ENCODE measurements around the gene DUSP18. TPM values are rescaled to one million over a fixed set of nuclear protein-coding genes. Genes with fewer than 3 reads are reported as not detected.
"Not testable (repeated sequence)": the region's sequence is repeated elsewhere in the genome, so short reads cannot be mapped to it uniquely, and the experiment has no call there.

Gene DUSP18
- total RNA-seq, result 10 to 100 TPM in 1 of 2 donors, 1 to 10 TPM in 1; 9.9 to 10.5 TPM
- 10 to 100 TPM; 16.8 to 21.1 TPM for polyA plus RNA-seq (ENCODE audit: insufficient read length in 2 of 2)
- long read RNA-seq, donor 1, partial matches to known transcripts, result 0 of 2 reads
- long read RNA-seq, donor 1, other reads (novel, unspliced or antisense), result 0 of 2 reads
- long read RNA-seq, donor 2, partial matches to known transcripts, result 0 of 1 reads
- long read RNA-seq, donor 2, other reads (novel, unspliced or antisense), result 0 of 1 reads
- long read RNA-seq, donor 3, partial matches to known transcripts, result 0 of 4 reads
- long read RNA-seq, donor 3, other reads (novel, unspliced or antisense), result 0 of 4 reads
- long read RNA-seq, donor 4, partial matches to known transcripts, result 0 of 2 reads
- long read RNA-seq, donor 4, other reads (novel, unspliced or antisense), result 0 of 2 reads

DNA sequence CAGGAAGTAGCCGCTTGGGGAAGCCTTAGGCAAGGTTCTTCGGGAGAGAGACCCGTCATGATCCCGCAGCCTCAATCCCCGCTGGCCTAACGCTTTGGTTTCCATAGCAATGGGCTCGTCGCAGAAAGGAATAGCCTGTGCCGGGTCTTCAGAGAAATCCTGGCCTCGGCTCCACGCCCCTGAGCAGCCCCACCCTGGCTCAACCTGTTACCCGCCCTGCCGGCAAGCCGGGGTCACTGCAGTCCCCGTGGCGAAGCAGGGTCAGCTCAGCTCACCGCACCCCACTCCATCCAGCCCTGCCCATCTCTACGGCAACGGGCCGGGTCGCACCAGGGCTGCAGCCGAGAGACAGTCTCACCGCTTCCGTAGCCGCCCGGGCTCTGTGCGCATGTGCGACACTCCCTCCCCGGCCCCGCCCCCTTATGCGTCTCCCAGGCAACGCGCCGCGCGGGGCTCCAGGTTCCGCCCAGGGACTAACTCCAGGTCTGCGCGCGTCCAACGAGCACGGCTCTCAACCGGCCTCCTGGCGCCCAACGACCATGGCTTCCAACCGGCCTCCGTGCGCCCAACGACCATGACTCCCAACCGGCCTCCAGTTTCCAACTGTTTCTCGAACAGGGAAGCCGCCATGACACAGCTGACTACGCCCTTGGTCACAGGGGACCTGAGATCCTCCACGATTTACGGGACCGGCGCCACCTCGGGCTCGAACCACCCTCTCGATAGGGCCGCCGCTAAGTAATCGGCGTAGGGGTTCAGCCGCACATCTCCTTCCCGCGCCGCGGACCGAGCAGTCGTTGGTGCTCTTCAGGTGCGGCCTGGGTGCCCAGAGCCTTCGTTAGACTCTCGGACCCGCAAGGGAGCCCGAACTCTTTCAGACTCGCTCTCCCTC is at the start of gene DUSP18:
TSS of gene DUSP18 (minus strand) at position 382 of the 892 bp plus-strand sequence. CDS start 3,872 bp downstream, outside the sequence.
- DNase-seq (ENCODE audit: low read depth in 4 of 6, low spot score in 6 of 6), result peak; percentile 79 to 97 (median 86)
- peak within 1 kb of the TSS; percentile 3 for H3K27ac ChIP-seq (ENCODE audit: low read depth, low read length)

DNA sequence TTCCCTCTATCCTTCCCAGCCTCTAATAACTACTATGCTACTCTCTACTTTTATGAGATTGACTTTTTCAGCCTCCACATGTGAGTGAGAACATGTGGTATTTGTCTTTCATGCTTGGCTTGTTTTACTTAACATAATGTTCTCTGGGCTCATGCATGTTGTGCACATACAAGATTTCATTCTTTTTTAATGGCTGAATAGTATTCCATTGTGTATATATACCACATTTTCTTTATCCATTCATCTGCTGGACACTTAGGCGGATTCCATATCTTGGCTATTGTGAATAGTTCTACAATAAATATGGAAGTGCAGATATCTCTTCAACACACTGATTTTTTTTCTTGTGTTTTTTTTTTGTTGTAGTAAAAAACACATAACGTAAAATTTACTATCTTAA is 46.4 kb upstream of the DUSP18 start:
- no peaks in the 10 kb centered on the region for H3K9me3 ChIP-seq (ENCODE audit: control insufficient read depth, insufficient read depth, low read length)
- H3K4me1 ChIP-seq (ENCODE audit: control insufficient read depth, insufficient read depth, low read length), result peaks cover 4% of the 10 kb centered on the region
- no peak overlapping the region for H3K27ac ChIP-seq (ENCODE audit: low read depth, low read length)
- DNase-seq (ENCODE audit: low read depth in 4 of 6, low spot score in 6 of 6), result no peak
- H3K4me3 ChIP-seq (ENCODE audit: low read depth, low read length), result no peak overlapping the region
- H3K27me3 ChIP-seq (ENCODE audit: control insufficient read depth, insufficient read depth, low read length), result no peaks in the 10 kb centered on the region
- no CpG with 5 or more reads among the region's 2 CpGs for WGBS (ENCODE audit: insufficient coverage)
- no peaks in the 10 kb centered on the region for H3K36me3 ChIP-seq (ENCODE audit: control insufficient read depth, insufficient read depth, low read length)

More for the DNA sequence above, at the start of gene DUSP18:
- Histone ChIP-seq H3K9me3 (ENCODE audit: control insufficient read depth, insufficient read depth, low read length) (no peaks in the 10 kb centered on the region), H3K4me3 (ENCODE audit: low read depth, low read length) (peak within 1 kb of the TSS; percentile 70), H3K4me1 (ENCODE audit: control insufficient read depth, insufficient read depth, low read length) (peaks cover 14% of the 10 kb centered on the region), H3K27me3 (ENCODE audit: control insufficient read depth, insufficient read depth, low read length) (no peaks in the 10 kb centered on the region), H3K36me3 (ENCODE audit: control insufficient read depth, insufficient read depth, low read length) (peaks cover 17% of the 10 kb centered on the region)
- WGBS (ENCODE audit: insufficient coverage), result under 1% methylated on average over 77 of the region's 77 CpGs

DNA sequence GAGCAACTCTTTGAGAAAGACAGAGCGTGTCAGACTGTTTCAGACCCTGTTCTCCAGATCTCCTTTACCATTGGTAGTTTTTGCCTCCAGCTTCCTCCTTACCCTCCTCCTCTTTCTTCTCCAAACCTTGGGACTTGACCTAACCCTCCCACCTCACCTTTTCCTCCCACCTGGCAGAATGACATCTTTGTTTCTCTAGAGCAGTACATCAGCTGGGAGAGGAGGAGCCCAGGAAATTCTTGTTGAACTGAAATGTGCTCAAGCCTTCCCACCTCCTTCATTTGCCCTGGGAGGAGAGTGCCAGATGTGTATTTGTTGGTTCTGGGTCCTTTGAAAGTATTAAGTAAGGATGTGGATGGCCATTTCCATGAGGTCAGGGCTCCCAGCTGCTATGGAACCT is 44.4 kb upstream of the DUSP18 start:
- H3K4me1 ChIP-seq (ENCODE audit: control insufficient read depth, insufficient read depth, low read length), result no peaks in the 10 kb centered on the region
- 100% methylated on average over 1 of the region's 1 CpG for WGBS (ENCODE audit: insufficient coverage)
- no peaks in the 10 kb centered on the region for H3K27me3 ChIP-seq (ENCODE audit: control insufficient read depth, insufficient read depth, low read length)
- DNase-seq (ENCODE audit: low read depth in 4 of 6, low spot score in 6 of 6), result no peak
- no peak overlapping the region for H3K27ac ChIP-seq (ENCODE audit: low read depth, low read length)
- H3K9me3 ChIP-seq (ENCODE audit: control insufficient read depth, insufficient read depth, low read length), result no peaks in the 10 kb centered on the region
- no peak overlapping the region for H3K4me3 ChIP-seq (ENCODE audit: low read depth, low read length)
- H3K36me3 ChIP-seq (ENCODE audit: control insufficient read depth, insufficient read depth, low read length), result no peaks in the 10 kb centered on the region

DNA sequence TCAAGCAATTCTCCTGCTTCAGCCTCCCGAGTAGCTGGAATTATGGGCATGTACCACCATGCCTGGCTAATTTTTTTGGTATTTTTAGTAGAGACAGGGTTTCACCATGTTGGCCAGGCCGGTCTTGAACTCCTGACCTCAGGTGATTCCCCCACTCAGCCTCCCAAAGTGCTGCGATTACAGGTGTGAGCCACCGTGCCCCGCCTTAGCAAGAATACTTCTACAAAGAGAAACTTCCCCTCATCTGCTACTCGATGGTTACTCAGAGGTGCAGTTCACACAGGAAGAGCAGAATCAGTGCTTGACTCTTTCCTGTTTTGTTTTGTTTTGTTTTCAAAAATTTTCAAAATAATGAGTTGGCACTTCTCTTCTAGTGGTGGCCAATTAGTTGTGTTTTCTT is 42.3 kb upstream of the DUSP18 start:
- DNase-seq (ENCODE audit: low read depth in 4 of 6, low spot score in 6 of 6); H3K4me3 ChIP-seq (ENCODE audit: low read depth, low read length); H3K4me1 ChIP-seq (ENCODE audit: control insufficient read depth, insufficient read depth, low read length); H3K27me3 ChIP-seq (ENCODE audit: control insufficient read depth, insufficient read depth, low read length); H3K36me3 ChIP-seq (ENCODE audit: control insufficient read depth, insufficient read depth, low read length); H3K9me3 ChIP-seq (ENCODE audit: control insufficient read depth, insufficient read depth, low read length); H3K27ac ChIP-seq (ENCODE audit: low read depth, low read length): not testable (repeated sequence)
- WGBS (ENCODE audit: insufficient coverage), result 93% methylated on average over 3 of the region's 6 CpGs

DNA sequence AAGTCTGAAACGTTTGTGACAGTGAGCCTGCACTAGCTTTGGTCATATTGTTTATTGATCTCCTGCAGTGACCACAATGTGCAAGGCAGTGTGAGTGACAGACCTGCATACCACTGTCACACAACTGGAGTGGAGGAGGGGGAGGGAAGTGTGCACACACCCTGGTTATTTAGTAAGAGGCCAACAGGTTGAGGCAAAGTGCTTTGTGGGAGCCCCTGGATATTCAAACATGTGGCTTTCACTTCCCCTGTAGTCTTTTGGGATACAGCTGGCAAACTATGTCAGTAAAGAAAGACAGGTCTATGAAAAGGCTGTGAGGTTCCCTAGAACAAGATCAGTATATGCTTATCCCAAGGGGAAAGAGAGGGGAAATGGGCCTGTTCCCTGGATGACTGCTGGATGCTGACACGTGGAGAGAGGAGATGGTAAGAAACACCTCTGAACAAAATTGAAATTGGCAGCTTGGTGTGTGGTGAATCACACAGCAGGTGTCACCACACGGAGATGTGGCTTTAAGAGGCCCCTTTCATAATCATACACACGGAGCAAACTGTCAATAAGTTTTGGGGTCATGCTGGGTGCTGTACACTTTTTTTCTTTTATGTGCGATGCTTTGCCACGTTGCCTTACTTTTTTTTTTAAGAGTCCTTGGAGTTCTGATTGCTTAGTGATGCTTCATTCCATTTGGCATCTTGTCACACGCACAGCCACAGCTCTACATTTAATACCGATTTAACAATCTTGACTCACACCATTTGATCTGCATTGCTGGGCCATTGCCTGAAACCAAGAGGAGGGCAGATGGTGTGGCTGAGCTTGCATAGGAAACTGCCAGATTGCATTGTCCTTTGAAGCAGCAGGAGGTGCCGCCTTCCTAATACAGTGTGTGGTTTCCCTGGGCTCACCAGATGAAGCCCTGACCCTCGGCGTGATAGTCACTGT is 38.3 kb upstream of the DUSP18 start:
- DNase-seq (ENCODE audit: low read depth in 4 of 6, low spot score in 6 of 6), result peak in 2 of 6 donors; percentile 83 to 90
- WGBS (ENCODE audit: insufficient coverage), result 27% methylated on average over 9 of the region's 11 CpGs
- H3K9me3 ChIP-seq (ENCODE audit: control insufficient read depth, insufficient read depth, low read length), result no peaks in the 10 kb centered on the region
- no peak overlapping the region for H3K27ac ChIP-seq (ENCODE audit: low read depth, low read length)
- no peaks in the 10 kb centered on the region for H3K36me3 ChIP-seq (ENCODE audit: control insufficient read depth, insufficient read depth, low read length)
- H3K4me3 ChIP-seq (ENCODE audit: low read depth, low read length), result no peak overlapping the region
- no peaks in the 10 kb centered on the region for H3K27me3 ChIP-seq (ENCODE audit: control insufficient read depth, insufficient read depth, low read length)
- peaks cover 9% of the 10 kb centered on the region for H3K4me1 ChIP-seq (ENCODE audit: control insufficient read depth, insufficient read depth, low read length)

DNA sequence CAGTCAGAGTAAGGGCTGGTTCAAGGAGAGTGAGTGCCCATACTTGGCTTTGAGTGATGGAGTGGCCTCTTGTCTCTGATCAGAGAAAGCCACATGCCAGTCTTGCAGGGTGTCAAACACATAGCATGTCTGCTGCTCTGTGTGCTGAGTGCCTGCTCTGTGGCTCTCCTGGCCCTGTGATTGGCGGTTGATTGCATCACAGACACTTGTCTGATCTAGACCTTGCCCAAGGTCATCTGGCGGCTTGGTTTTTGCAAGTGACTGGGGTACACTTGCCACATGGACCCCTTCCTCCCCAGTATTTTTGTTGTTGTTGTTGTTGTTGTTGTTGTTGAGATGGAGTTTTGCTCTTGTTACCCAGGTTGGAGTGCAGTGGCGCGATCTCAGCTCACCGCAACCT is 37.3 kb upstream of the DUSP18 start:
- H3K27ac ChIP-seq (ENCODE audit: low read depth, low read length), result no peak overlapping the region
- DNase-seq (ENCODE audit: low read depth in 4 of 6, low spot score in 6 of 6), result no peak
- H3K4me3 ChIP-seq (ENCODE audit: low read depth, low read length), result no peak overlapping the region
- H3K27me3 ChIP-seq (ENCODE audit: control insufficient read depth, insufficient read depth, low read length), result no peaks in the 10 kb centered on the region
- peaks cover 9% of the 10 kb centered on the region for H3K4me1 ChIP-seq (ENCODE audit: control insufficient read depth, insufficient read depth, low read length)
- 100% methylated on average over 1 of the region's 5 CpGs for WGBS (ENCODE audit: insufficient coverage)
- H3K9me3 ChIP-seq (ENCODE audit: control insufficient read depth, insufficient read depth, low read length), result no peaks in the 10 kb centered on the region
- H3K36me3 ChIP-seq (ENCODE audit: control insufficient read depth, insufficient read depth, low read length), result no peaks in the 10 kb centered on the region

DNA sequence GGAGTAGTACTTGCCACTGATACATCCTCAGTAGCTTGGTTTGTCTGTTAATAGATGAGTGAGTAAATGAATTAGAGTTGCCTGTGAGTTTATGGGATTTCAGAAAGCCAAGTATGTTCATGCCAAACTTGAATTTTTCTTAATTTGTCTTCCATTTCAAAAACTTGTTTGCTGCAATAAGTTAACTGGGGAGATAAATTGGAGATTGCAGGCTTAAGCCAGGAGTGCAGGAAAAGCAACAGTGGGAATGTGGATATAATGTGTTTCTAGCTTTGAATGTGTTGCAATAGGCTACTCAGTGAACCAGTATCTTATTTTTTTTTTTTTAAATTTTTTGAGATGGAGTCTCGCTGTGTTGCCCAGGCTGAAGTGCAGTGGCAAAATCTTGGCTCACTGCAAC is 35.2 kb upstream of the DUSP18 start:
- Histone ChIP-seq H3K27ac (ENCODE audit: low read depth, low read length) (no peak overlapping the region), H3K4me3 (ENCODE audit: low read depth, low read length) (no peak overlapping the region), H3K4me1 (ENCODE audit: control insufficient read depth, insufficient read depth, low read length) (peaks cover 12% of the 10 kb centered on the region), H3K36me3 (ENCODE audit: control insufficient read depth, insufficient read depth, low read length) (no peaks in the 10 kb centered on the region), H3K9me3 (ENCODE audit: control insufficient read depth, insufficient read depth, low read length) (no peaks in the 10 kb centered on the region), H3K27me3 (ENCODE audit: control insufficient read depth, insufficient read depth, low read length) (no peaks in the 10 kb centered on the region)
- no CpG with 5 or more reads among the region's 1 CpG for WGBS (ENCODE audit: insufficient coverage)
- no peak for DNase-seq (ENCODE audit: low read depth in 4 of 6, low spot score in 6 of 6)

DNA sequence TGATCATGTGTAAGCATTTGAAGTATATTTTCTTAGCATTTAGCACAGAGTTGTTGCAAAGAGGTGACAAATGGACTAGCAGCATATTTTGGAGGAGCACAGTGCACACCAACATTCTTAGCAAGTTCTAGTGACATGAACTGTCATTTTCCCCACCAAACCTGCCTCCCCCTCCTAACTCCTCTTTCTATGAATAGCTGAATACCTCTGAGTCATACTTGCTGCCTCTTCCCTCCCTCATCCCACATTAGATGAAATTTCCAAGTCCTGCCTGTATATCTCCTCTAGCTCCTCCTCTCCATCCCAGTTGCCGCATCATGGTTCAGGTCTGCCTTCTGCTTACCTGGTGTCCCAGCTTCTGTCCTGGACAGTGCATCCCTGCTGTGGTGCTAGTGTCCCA is 34.2 kb upstream of the DUSP18 start:
- no peak overlapping the region for H3K27ac ChIP-seq (ENCODE audit: low read depth, low read length)
- peaks cover 15% of the 10 kb centered on the region for H3K4me1 ChIP-seq (ENCODE audit: control insufficient read depth, insufficient read depth, low read length)
- DNase-seq (ENCODE audit: low read depth in 4 of 6, low spot score in 6 of 6), result no peak
- H3K27me3 ChIP-seq (ENCODE audit: control insufficient read depth, insufficient read depth, low read length), result no peaks in the 10 kb centered on the region
- WGBS (ENCODE audit: insufficient coverage), result 100% methylated on average over 1 of the region's 1 CpG
- no peaks in the 10 kb centered on the region for H3K36me3 ChIP-seq (ENCODE audit: control insufficient read depth, insufficient read depth, low read length)
- no peak overlapping the region for H3K4me3 ChIP-seq (ENCODE audit: low read depth, low read length)
- H3K9me3 ChIP-seq (ENCODE audit: control insufficient read depth, insufficient read depth, low read length), result no peaks in the 10 kb centered on the region

DNA sequence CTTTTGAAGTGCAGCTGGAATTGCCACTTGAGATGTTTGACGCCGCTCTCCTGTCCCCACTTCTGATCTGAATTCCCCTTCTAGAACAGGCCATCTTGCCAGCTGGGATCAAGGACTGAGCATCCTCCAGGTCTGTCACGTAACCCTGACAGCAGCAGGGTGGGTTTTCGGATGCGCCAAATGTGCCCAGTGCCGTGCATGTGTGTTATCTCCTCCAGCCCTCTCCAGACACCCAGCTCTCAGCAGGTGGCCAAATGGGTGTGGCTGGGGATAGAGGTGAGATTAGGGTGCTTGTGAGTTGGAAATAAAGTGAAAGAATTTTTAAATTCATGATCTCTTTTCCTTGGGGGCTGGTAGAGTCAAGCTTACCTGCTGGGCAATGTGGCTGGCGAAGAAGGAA is 30.3 kb upstream of the DUSP18 start:
- H3K36me3 ChIP-seq (ENCODE audit: control insufficient read depth, insufficient read depth, low read length), result no peaks in the 10 kb centered on the region
- no peaks in the 10 kb centered on the region for H3K9me3 ChIP-seq (ENCODE audit: control insufficient read depth, insufficient read depth, low read length)
- no peak for DNase-seq (ENCODE audit: low read depth in 4 of 6, low spot score in 6 of 6)
- no peaks in the 10 kb centered on the region for H3K27me3 ChIP-seq (ENCODE audit: control insufficient read depth, insufficient read depth, low read length)
- WGBS (ENCODE audit: insufficient coverage), result 92% methylated on average over 7 of the region's 7 CpGs
- no peak overlapping the region for H3K27ac ChIP-seq (ENCODE audit: low read depth, low read length)
- H3K4me3 ChIP-seq (ENCODE audit: low read depth, low read length), result no peak overlapping the region
- H3K4me1 ChIP-seq (ENCODE audit: control insufficient read depth, insufficient read depth, low read length), result peaks cover 32% of the 10 kb centered on the region

Data from spinal cord (tissue), 10 donors.